Astrocyte (in vitro differentiated cells and primary cell): ENCODE data around the gene FAM53B. TPM values are rescaled to one million over a fixed set of nuclear protein-coding genes. Genes with fewer than 3 reads are reported as not detected.
A peak's percentile ranks its signal among the peaks of the same experiment; 100 is the strongest.

ENCODE experiments used
- DNase-seq: peaks from one replicate; pipeline ENCODE4 v3.0.0-alpha.2; 2010; ENCODE audit warnings: low read depth
- FAIRE-seq: peaks from 2 replicates; lab custom pipeline; 2011; peaks lifted over from hg19 to GRCh38; lab: Jason Lieb, UNC
- H2AFZ ChIP-seq: 2 replicates; pipeline ENCODE4 v1.6.0; 2012; ENCODE audit warnings: low read depth, low read length, inconsistent platforms
- H3K27ac ChIP-seq: 2 replicates; pipeline ENCODE4 v1.5.1; 2011; ENCODE audit warnings: low read depth, low read length, inconsistent platforms
- H3K27me3 ChIP-seq: 2 replicates; pipeline ENCODE4 v1.6.0; 2011; ENCODE audit warnings: low read length, inconsistent platforms; ENCODE audit not compliant: insufficient read depth
- H3K36me3 ChIP-seq: 2 replicates; pipeline ENCODE4 v1.5.1; 2011; ENCODE audit warnings: low read length, inconsistent platforms; ENCODE audit not compliant: insufficient read depth
- H3K4me1 ChIP-seq: 2 replicates; pipeline ENCODE4 v1.5.1; 2011; ENCODE audit warnings: low read length, inconsistent platforms; ENCODE audit not compliant: insufficient read depth
- H3K4me2 ChIP-seq: 2 replicates; pipeline ENCODE4 v1.6.0; 2012; ENCODE audit warnings: low read length, inconsistent platforms
- H3K4me3 ChIP-seq: 2 replicates; pipeline ENCODE4 v1.5.1; 2011; ENCODE audit warnings: low read depth, mild to moderate bottlenecking, low read length, inconsistent platforms; ENCODE audit not compliant: insufficient read depth
- H3K79me2 ChIP-seq: 2 replicates; pipeline ENCODE4 v1.6.0; 2012; ENCODE audit warnings: mild to moderate bottlenecking, low read length, inconsistent platforms; ENCODE audit not compliant: insufficient read depth
- H3K9ac ChIP-seq: 2 replicates; pipeline ENCODE4 v1.6.0; 2012; ENCODE audit warnings: mild to moderate bottlenecking, low read length, inconsistent platforms
- H3K9me3 ChIP-seq: 2 replicates; pipeline ENCODE4 v1.5.1; 2012; ENCODE audit warnings: low read depth, mild to moderate bottlenecking, low read length, inconsistent platforms; ENCODE audit not compliant: insufficient read depth
- H4K20me1 ChIP-seq: 2 replicates; pipeline ENCODE4 v1.6.0; 2012; ENCODE audit warnings: low read length, inconsistent platforms; ENCODE audit not compliant: insufficient read depth
- H3K27ac Mint-ChIP-seq: one replicate; pipeline ENCODE4 v1.8.0; 2021; ENCODE audit warnings: mild to moderate bottlenecking, mixed read lengths; ENCODE audit not compliant: unreplicated experiment
- H3K27me3 Mint-ChIP-seq: one replicate; pipeline ENCODE4 v1.8.0; 2021; ENCODE audit warnings: low read depth, mixed read lengths; ENCODE audit not compliant: unreplicated experiment
- H3K36me3 Mint-ChIP-seq: one replicate; pipeline ENCODE4 v1.8.0; 2021; ENCODE audit warnings: low read depth, mixed read lengths; ENCODE audit not compliant: unreplicated experiment
- H3K4me1 Mint-ChIP-seq: one replicate; pipeline ENCODE4 v1.8.0; 2021; ENCODE audit warnings: low read depth, mixed read lengths; ENCODE audit not compliant: unreplicated experiment
- H3K4me3 Mint-ChIP-seq: one replicate; pipeline ENCODE4 v1.8.0; 2021; ENCODE audit warnings: mild to moderate bottlenecking, moderate library complexity, mixed read lengths; ENCODE audit not compliant: unreplicated experiment
- H3K9me3 Mint-ChIP-seq: one replicate; pipeline ENCODE4 v1.8.0; 2021; ENCODE audit warnings: mild to moderate bottlenecking, mixed read lengths; ENCODE audit not compliant: unreplicated experiment
- CTCF ChIP-seq: IDR thresholded peaks from 2 replicates; pipeline ENCODE4 v1.5.1; 2011; ENCODE audit warnings: low read depth, mild to moderate bottlenecking, inconsistent platforms, low read length, moderate library complexity; ENCODE audit not compliant: insufficient read depth
- EZH2 ChIP-seq: IDR thresholded peaks from 2 replicates; pipeline ENCODE4 v1.6.1; 2012; ENCODE audit warnings: mild to moderate bottlenecking, low read length, inconsistent platforms; ENCODE audit not compliant: insufficient read depth
- total RNA-seq: library from RNA; stranded (reverse); gene quantifications from 2 replicates; pipeline ENCODE4 v1.2.1, GENCODE V29; 2021

The FAM53B gene
- total RNA-seq, 1 donor from 2014 or later = 12.9 TPM

- peaks cover 2% of the 10 kb centered on the region for H3K27me3 Mint-ChIP-seq
- no peak for TF ChIP-seq CTCF
- no peak for TF ChIP-seq EZH2
Observed at GRCh38 chr10:124630551-124630950, 113.6 kb downstream of the FAM53B start.

GRCh38 chr10:124629842-124630241, 114.3 kb downstream of the FAM53B start:
- H3K36me3 Mint-ChIP-seq = peaks cover 10% of the 10 kb centered on the region
- Histone ChIP-seq H3K9ac (no peak overlapping the region), H3K4me3 (no peak overlapping the region), H3K79me2 (no peaks in the 10 kb centered on the region), H3K9me3 (no peaks in the 10 kb centered on the region), H3K4me2 (no peak overlapping the region), H3K4me1 (no peaks in the 10 kb centered on the region), H3K27me3 (no peaks in the 10 kb centered on the region), H4K20me1 (peaks cover 59% of the 10 kb centered on the region), H2AFZ (no peak overlapping the region), H3K36me3 (no peaks in the 10 kb centered on the region), H3K27ac (no peak overlapping the region)
- no peak overlapping the region for H3K4me3 Mint-ChIP-seq
- peaks cover 2% of the 10 kb centered on the region for H3K27me3 Mint-ChIP-seq
- no peak overlapping the region for H3K27ac Mint-ChIP-seq
- no peak for FAIRE-seq
- DNase-seq = no peak
- H3K9me3 Mint-ChIP-seq = no peaks in the 10 kb centered on the region
- peaks cover 4% of the 10 kb centered on the region for H3K4me1 Mint-ChIP-seq
- TF ChIP-seq EZH2 (no peak), CTCF (no peak)

More at GRCh38 chr10:124630551-124630950, 113.6 kb downstream of the FAM53B start:
- Histone ChIP-seq H4K20me1 (peaks cover 58% of the 10 kb centered on the region), H3K79me2 (no peaks in the 10 kb centered on the region), H3K9me3 (no peaks in the 10 kb centered on the region), H3K4me3 (no peak overlapping the region), H3K36me3 (no peaks in the 10 kb centered on the region), H2AFZ (no peak overlapping the region), H3K27ac (no peak overlapping the region), H3K9ac (no peak overlapping the region), H3K27me3 (no peaks in the 10 kb centered on the region), H3K4me1 (no peaks in the 10 kb centered on the region), H3K4me2 (no peak overlapping the region)
- H3K27ac Mint-ChIP-seq = no peak overlapping the region
- H3K9me3 Mint-ChIP-seq = no peaks in the 10 kb centered on the region
- H3K36me3 Mint-ChIP-seq = peaks cover 10% of the 10 kb centered on the region
- DNase-seq (no peak), FAIRE-seq (no peak)
- peaks cover 4% of the 10 kb centered on the region for H3K4me1 Mint-ChIP-seq
- peak overlapping the region; percentile 34 for H3K4me3 Mint-ChIP-seq

GRCh38 chr10:124629415-124629814, 114.8 kb downstream of the FAM53B start:
- Mint-ChIP-seq H3K4me3 (no peak overlapping the region), H3K36me3 (peaks cover 8% of the 10 kb centered on the region), H3K27ac (no peak overlapping the region), H3K9me3 (no peaks in the 10 kb centered on the region), H3K27me3 (peaks cover 2% of the 10 kb centered on the region), H3K4me1 (peaks cover 4% of the 10 kb centered on the region)
- DNase-seq (no peak), FAIRE-seq (no peak)
- H3K27me3 ChIP-seq = no peaks in the 10 kb centered on the region
- H3K4me2 ChIP-seq = no peak overlapping the region
- H3K79me2 ChIP-seq = no peaks in the 10 kb centered on the region
- no peaks in the 10 kb centered on the region for H3K9me3 ChIP-seq
- no peaks in the 10 kb centered on the region for H3K4me1 ChIP-seq
- no peak overlapping the region for H2AFZ ChIP-seq
- no peak overlapping the region for H3K4me3 ChIP-seq
- no peaks in the 10 kb centered on the region for H3K36me3 ChIP-seq
- peaks cover 56% of the 10 kb centered on the region for H4K20me1 ChIP-seq
- TF ChIP-seq EZH2 (no peak), CTCF (no peak)
- no peak overlapping the region for H3K9ac ChIP-seq
- H3K27ac ChIP-seq = no peak overlapping the region
